ENCODE measurements around the gene CACNA2D3.
"Not testable (repeated sequence)": the region's sequence is repeated elsewhere in the genome, so short reads cannot be mapped to it uniquely, and the experiment has no call there.

CACNA2D3 gene

DNA sequence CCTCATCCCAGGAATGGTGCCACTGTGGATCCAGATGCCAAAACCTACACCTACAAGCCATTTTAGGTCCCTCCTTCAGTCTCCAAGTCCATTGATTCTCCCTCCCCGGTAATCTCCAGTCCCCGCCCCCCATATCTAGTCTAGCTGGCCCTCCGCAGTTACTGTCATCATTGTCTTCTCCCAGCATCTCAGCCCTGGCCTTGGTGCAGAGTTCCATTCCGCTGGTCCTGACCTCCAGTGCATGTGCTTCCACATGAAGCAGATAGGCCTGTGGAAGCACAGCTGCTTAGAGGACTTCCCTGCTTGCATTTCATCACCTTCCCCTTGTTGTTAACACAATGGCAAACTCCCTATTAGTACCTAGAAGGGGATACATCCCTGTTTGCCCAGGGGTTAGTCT is 473.7 kb downstream of the CACNA2D3 start:
- no peak for DNase-seq

- no peak for DNase-seq
Observed at GRCh38 chr3:54599716-54600115, 477.4 kb downstream of the CACNA2D3 start.

GRCh38 chr3:54600441-54601204 is 478.3 kb downstream of the CACNA2D3 start:
- no peak for DNase-seq

- DNase-seq = no peak
Observed at GRCh38 chr3:54604495-54604894, 482.1 kb downstream of the CACNA2D3 start.

DNA sequence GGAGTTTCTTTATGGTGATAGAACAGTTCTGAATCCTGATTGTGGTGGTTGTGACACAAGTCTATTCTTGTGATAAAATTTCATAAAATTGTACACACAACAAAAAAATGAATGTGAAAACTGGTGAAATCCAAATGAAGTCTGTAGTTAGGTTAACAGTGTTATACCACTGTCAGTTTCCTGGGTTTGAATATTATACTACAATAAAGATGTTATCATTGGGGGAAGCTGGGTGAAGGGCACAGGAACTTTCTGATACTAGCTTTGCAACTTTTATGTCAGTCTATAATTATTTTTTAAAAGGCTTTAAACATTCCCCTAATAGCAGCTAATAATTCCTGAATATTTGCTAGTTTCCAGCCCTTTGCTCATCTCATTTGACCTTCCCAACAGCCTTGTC is 485.7 kb downstream of the CACNA2D3 start:
- DNase-seq = no peak

- DNase-seq = no peak
Observed at GRCh38 chr3:54619053-54619452, 496.7 kb downstream of the CACNA2D3 start.

- no peak for DNase-seq
Observed at GRCh38 chr3:54619531-54619930, 497.2 kb downstream of the CACNA2D3 start.

DNA sequence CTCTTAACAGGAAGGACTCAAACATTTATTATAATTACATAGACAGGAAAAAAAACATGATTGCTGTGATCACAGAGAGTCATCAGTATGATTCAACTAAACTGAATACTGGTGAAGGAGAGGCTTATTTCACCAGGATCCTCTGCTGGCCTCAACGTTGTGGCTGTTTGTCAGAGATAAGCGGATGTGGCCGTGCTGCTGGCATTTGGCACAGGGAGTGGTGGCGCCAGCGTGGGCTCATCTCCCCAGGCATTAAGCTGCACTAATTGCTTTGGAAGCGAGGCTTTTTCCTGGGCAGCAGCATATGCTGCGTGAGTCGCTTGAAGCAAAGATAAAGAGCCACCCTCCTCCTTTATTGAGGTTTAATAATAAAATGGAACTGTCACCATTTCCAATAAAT is 498.8 kb downstream of the CACNA2D3 start:
- DNase-seq = no peak

DNA sequence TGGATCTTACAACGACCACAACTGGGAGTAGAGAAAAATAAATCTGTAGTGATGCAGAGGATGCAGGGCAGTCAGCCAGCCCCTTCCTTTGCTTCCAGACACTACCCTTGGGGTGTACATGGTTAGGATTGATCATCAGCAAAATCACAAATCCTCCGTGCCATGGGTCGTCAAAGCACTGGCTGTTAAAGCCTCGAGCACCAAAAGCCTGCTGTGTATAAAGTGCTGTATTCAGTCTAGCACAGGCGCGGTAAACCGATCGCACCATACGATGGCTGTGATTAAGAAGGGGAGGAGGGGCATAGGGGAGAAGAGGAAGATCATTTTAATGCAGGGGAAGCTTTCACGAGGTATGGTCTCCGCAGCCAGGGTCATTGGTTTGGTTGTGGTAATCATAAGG is 500.3 kb downstream of the CACNA2D3 start:
- no peak for DNase-seq

DNA sequence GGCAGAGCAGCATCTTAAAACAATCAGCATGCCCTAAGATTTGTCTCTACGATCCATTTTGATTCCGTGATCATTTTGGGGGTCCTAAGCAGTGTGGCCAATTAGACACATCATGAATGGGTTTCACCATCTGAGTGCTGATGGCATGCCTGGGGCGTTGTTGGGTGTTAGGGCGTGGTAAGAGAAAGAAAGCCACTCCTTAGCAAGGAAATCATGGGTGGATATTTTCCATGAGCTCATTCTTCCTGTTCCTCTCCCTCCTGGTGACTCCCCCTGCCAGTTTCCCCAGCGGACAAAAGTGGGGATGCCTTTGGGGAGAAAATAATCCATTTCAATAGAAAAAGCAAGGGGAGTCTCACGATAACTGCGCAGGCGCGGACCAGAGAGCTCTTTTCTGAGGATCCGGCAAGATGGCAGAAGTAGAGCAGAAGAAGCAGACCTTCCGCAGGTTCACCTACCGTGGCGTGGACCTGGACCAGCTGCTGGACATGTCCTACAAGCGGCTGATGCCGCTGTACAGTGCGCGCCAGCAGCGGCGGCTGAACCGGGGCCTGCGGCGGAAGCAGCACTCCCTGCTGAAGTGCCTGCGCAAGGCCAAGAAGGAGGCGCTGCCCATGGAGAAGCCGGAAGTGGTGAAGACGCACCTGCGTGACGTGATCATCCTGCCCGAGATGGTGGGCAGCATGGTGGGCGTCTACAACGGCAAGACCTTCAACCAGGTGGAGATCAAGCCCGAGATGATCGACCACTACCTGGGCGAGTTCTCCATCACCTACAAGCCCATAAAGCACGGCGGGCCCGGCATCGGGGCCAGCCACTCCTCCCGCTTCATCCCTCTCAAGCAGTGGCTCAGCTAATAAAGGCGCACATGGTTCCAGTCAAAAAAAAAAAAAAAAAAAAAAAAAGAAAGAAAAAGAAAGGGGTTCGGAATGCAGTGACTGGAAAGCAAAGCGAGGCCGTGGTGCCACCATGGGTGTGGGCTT is 503.7 kb downstream of the CACNA2D3 start:
- no peak for DNase-seq

DNA sequence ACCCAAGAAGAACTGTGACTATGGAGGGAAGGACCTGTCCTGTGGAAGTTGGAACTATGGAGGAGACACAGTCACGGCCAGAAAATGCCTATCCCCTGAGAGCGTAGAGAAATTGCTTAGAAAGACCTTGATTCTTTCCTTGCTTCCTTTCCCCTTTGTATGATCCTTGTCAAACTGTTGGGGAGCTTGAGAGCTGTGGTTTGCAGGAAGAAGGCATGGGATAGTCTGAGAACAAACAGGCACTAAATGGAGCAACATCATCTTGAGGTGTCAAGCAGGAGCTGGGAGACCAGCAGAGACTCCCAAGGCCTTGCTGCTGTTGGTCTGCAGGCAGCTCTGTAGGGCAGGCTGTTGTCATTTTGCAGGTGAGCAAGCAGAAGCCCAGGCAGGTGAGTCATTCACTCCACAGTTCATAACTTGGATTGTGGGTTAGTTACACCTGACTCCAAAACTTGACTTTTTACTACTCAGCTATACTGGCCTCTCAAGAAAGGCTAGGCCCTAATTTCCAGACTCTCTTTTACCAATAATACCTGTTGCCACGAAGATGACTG is 506.6 kb downstream of the CACNA2D3 start:
- no peak for DNase-seq

DNA sequence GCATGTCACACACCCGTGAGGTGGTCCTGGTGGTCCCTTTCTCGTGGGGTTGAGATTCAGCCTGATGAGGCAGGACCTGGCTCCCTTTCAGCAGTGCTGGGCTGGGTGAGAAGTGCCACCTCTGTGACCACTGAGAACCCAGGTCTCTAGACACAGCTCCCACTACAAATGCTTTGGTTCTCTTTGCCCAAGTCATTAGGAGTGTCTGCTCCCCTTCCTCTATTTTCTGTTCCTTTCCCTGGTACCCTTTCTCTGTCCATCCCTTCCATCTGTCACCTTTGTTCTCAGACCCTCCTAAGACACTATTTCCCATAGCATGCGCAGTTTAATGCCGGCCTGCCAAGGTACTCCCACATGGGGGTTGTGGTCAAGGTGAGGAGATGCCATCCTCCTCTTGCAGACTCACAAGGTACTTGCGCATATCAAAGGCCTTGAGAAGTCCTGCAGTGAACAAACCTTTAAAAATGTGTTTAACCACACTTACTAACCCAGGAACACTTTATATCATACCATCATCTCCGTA is 507.8 kb downstream of the CACNA2D3 start:
- DNase-seq = no peak

DNA sequence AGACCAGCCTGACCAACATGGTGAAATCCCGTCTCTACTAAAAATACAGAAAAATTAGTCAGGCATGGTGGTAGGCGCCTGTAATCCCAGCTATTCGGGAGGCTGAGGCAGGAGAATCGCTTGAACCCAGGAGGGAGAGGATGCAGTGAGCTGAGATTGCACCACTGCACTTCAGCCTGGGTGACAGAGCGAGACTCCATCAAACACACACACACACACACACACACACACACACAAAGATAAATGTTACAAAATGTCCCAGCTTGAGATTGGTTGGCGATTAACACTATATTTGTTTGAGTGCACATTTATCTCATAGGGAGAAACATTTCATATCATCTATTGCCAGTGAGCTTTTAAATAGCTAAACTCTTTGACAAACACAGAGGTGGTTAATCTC is 508.6 kb downstream of the CACNA2D3 start:
- DNase-seq = not testable (repeated sequence)

GRCh38 chr3:54631516-54632325 is 509.4 kb downstream of the CACNA2D3 start:
- no peak for DNase-seq

GRCh38 chr3:54632326-54632665 is 509.9 kb downstream of the CACNA2D3 start:
- DNase-seq = no peak

- DNase-seq = no peak
Observed at GRCh38 chr3:54632834-54633233, 510.5 kb downstream of the CACNA2D3 start.

GRCh38 chr3:54633444-54634121 is 511.2 kb downstream of the CACNA2D3 start:
- DNase-seq = no peak

GRCh38 chr3:54634122-54634469 is 511.7 kb downstream of the CACNA2D3 start:
- no peak for DNase-seq

DNA sequence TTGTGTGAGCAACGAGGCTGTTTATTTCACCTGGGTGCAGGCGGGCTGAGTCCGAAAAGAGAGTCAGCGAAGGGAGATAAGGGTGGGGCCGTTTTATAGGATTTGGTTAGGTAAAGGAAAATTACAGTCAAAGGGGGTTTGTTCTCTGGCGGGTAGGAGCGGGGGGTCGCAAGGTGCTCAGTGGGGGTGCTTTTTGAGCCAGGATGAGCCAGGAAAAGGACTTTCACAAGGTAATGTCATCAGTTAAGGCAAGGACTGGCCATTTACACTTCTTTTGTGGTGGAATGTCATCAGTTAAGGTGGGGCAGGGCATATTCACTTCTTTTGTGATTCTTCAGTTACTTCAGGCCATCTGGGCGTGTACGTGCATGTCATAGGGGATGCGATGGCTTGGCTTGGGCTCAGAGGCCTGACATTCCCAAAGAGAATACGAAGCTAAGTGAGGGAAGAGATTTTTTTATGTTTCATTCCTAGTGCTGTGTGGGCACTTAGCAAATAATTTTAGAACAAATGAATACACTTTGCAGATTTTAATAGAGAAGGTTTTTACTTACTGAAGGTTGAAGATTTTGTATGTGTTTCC is 517.5 kb downstream of the CACNA2D3 start:
- not testable (repeated sequence) for DNase-seq

DNA sequence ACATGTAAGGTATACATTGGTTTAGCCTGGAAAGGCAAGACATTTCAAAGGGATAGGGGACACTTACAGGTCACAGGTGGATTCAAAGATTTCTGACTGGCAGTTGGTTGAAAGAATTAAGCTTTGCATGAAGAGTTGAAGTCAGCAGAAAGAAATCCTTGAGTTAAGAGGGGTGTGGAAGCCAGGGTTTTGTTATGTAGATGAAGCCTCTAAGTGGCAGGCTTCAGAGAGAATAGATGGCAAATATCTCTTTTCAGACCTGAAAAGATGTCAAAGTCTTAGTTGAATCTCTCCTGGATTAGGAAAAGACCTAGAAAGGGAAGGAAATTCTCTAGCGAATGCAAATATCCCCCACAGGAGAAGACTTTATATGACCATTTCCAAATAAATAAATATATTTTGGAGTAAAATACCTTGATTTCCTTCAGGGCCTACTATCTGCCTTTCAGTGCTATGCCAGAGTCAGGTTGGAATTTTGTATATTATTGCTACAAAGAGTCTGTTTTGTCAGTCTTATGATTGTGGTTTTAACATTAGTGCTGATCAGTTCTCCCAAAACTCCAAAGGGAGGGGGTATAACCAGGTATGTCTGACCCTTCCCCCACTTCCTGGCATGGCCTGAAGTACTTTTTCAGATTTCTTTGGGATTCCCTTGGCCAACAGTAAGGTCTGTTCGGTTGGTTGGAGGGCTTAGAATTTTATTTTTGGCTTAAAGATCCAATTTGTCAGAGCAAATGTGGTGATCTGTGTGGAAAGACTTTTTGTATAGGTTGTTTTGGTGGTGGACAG is 519.1 kb downstream of the CACNA2D3 start:
- no peak for DNase-seq

- no peak for DNase-seq
Observed at GRCh38 chr3:54642147-54642546, 519.8 kb downstream of the CACNA2D3 start.
